ENCODE results near the gene DAGLA. TPM values are rescaled to one million over a fixed set of nuclear protein-coding genes. Genes with fewer than 3 reads are reported as not detected.

The DAGLA gene
- total and polyA plus RNA-seq, 7 donors = 0.57 to 5.1 (median 2.1) TPM

GRCh38 chr11:61728066-61728939, 48.1 kb downstream of the DAGLA start:
- no peak overlapping the region for H3K4me3 ChIP-seq
- ATAC-seq (no peak), DNase-seq (no peak)
- 77 to 89% (median 80%) methylated on average over 33 of the region's 33 CpGs for WGBS, 3 donors
- TF ChIP-seq, protein P1, sequence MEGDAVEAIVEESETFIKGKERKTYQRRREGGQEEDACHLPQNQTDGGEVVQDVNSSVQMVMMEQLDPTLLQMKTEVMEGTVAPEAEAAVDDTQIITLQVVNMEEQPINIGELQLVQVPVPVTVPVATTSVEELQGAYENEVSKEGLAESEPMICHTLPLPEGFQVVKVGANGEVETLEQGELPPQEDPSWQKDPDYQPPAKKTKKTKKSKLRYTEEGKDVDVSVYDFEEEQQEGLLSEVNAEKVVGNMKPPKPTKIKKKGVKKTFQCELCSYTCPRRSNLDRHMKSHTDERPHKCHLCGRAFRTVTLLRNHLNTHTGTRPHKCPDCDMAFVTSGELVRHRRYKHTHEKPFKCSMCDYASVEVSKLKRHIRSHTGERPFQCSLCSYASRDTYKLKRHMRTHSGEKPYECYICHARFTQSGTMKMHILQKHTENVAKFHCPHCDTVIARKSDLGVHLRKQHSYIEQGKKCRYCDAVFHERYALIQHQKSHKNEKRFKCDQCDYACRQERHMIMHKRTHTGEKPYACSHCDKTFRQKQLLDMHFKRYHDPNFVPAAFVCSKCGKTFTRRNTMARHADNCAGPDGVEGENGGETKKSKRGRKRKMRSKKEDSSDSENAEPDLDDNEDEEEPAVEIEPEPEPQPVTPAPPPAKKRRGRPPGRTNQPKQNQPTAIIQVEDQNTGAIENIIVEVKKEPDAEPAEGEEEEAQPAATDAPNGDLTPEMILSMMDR (IDR thresholded peaks at IDR 0.05) = no peak
- no peaks in the 10 kb centered on the region for H3K9me3 ChIP-seq
- H3K27me3 ChIP-seq (ENCODE audit: insufficient read depth in 3 of 3, low read length in 2 of 3) = no peaks in the 10 kb centered on the region
- H3K36me3 ChIP-seq (ENCODE audit: insufficient read depth in 1 of 2, low read depth in 1 of 2) = peaks cover 0 to 30% of the 10 kb centered on the region in 2 donors
- H3K27ac ChIP-seq = no peak overlapping the region
- intact Hi-C loops (cut with DNase I) = no loop called here
- H3K4me1 ChIP-seq = peaks cover 22% of the 10 kb centered on the region

GRCh38 chr11:61728940-61729219, 48.7 kb downstream of the DAGLA start:
- no peak for DNase-seq
- Histone ChIP-seq H3K4me3 (no peak overlapping the region), H3K27me3 (ENCODE audit: insufficient read depth in 3 of 3, low read length in 2 of 3) (no peaks in the 10 kb centered on the region), H3K4me1 (peaks cover 22% of the 10 kb centered on the region), H3K9me3 (no peaks in the 10 kb centered on the region), H3K27ac (no peak overlapping the region), H3K36me3 (ENCODE audit: insufficient read depth in 1 of 2, low read depth in 1 of 2) (peaks cover 0 to 24% of the 10 kb centered on the region in 2 donors)
- WGBS, 3 donors = 81 to 88% (median 87%) methylated on average over 8 of the region's 8 CpGs
- TF ChIP-seq, protein P1 (IDR thresholded peaks at IDR 0.05) = no peak
- intact Hi-C loops (cut with DNase I) = no loop called here
- ATAC-seq = no peak

GRCh38 chr11:61730240-61730994, 50.2 kb downstream of the DAGLA start:
- Histone ChIP-seq H3K27me3 (ENCODE audit: insufficient read depth in 3 of 3, low read length in 2 of 3) (no peaks in the 10 kb centered on the region), H3K27ac (no peak overlapping the region), H3K9me3 (no peaks in the 10 kb centered on the region), H3K36me3 (ENCODE audit: insufficient read depth in 1 of 2, low read depth in 1 of 2) (peaks cover 0 to 28% of the 10 kb centered on the region in 2 donors), H3K4me3 (no peak overlapping the region), H3K4me1 (peaks cover 22% of the 10 kb centered on the region)
- no peak for ATAC-seq
- 68 to 81% (median 71%) methylated on average over 13 of the region's 13 CpGs for WGBS, 3 donors
- intact Hi-C loops (cut with DNase I) = loop anchor here in 1 of 2 donors (5.0 to 10.0 kb wide), 2 partner anchors 148 to 256 kb away; partner anchors contain the start of gene SYT7
- TF ChIP-seq, protein P1 (IDR thresholded peaks at IDR 0.05) = no peak
- DNase-seq = no peak

- Histone ChIP-seq H3K4me1 (peaks cover 22% of the 10 kb centered on the region), H3K36me3 (ENCODE audit: insufficient read depth in 1 of 2, low read depth in 1 of 2) (peaks cover 0 to 32% of the 10 kb centered on the region in 2 donors), H3K27ac (peak overlapping the region; percentile 78), H3K27me3 (ENCODE audit: insufficient read depth in 3 of 3, low read length in 2 of 3) (no peaks in the 10 kb centered on the region), H3K9me3 (no peaks in the 10 kb centered on the region), H3K4me3 (no peak overlapping the region)
- ATAC-seq (no peak), DNase-seq (no peak)
- intact Hi-C loops (cut with DNase I) = loop anchor here in 1 of 2 donors (5.0 to 10.0 kb wide), 2 partner anchors 149 to 257 kb away; partner anchors contain the start of gene SYT7
- 85 to 88% (median 87%) methylated on average over 19 of the region's 19 CpGs for WGBS, 3 donors
- TF ChIP-seq, protein P1 (IDR thresholded peaks at IDR 0.05) = no peak
Measured at GRCh38 chr11:61731211-61731951, 51.2 kb downstream of the DAGLA start.
